Mammary epithelial cell (primary cell): Measurements from ENCODE around the gene OR52L1.

Source experiments
- EZH2 ChIP-seq: IDR thresholded peaks from 2 replicates; pipeline ENCODE4 v1.6.1; 2012; ENCODE audit warnings: low read length, inconsistent platforms, borderline replicate concordance
- TF ChIP-seq, protein P1 (sequence below), 2 donors: IDR thresholded peaks in 1 of 2; conservative IDR thresholded peaks in 1 of 2; 2 replicates each; pipeline ENCODE4 v1.5.1; 2011 to 2012; ENCODE audit warnings: inconsistent platforms in 2 of 2, low read length in 2 of 2, mild to moderate bottlenecking in 2 of 2, control low read depth in 1 of 2, low read depth in 1 of 2; ENCODE audit not compliant: insufficient read depth in 1 of 2; ENCODE audit errors: extremely low read depth in 1 of 2

DNA sequence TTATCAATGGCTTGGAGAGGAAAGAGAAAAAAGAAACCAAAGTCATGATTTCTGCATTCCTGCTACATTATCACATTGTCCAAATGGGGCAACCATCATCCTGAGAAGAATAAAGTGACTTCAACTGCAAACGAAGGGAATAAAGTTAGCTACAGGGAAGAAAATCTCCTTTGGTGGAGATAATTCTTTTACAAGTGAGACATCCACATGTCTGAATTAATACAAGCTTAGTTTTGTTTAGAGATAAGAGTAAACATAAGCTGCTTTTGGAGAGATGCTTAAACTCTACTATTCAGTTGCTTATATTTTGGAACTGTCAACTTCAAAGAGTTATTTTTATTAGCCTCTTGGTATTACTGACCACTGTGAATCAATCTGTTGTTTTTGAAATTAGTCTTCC, at the start of gene OR52L1:
- TF ChIP-seq, protein P1, sequence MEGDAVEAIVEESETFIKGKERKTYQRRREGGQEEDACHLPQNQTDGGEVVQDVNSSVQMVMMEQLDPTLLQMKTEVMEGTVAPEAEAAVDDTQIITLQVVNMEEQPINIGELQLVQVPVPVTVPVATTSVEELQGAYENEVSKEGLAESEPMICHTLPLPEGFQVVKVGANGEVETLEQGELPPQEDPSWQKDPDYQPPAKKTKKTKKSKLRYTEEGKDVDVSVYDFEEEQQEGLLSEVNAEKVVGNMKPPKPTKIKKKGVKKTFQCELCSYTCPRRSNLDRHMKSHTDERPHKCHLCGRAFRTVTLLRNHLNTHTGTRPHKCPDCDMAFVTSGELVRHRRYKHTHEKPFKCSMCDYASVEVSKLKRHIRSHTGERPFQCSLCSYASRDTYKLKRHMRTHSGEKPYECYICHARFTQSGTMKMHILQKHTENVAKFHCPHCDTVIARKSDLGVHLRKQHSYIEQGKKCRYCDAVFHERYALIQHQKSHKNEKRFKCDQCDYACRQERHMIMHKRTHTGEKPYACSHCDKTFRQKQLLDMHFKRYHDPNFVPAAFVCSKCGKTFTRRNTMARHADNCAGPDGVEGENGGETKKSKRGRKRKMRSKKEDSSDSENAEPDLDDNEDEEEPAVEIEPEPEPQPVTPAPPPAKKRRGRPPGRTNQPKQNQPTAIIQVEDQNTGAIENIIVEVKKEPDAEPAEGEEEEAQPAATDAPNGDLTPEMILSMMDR (conservative IDR thresholded peaks at IDR 0.05 in 1 of 2, IDR thresholded peaks at IDR 0.05 in 1 of 2; ENCODE audit: extremely low read depth in 1 of 2, insufficient read depth in 1 of 2, low read depth in 1 of 2, low read length in 2 of 2), result no peak
- TF ChIP-seq EZH2, result no peak
